Fibroblast of mammary gland (primary cell): ENCODE data around the gene OSBPL10.

Source experiments
- DNase-seq: peaks from one replicate; pipeline ENCODE4 v3.0.0-alpha.2; 2010; ENCODE audit warnings: low read depth
- H3K4me3 ChIP-seq: 2 replicates; pipeline ENCODE4 v1.5.1; 2011; ENCODE audit warnings: low read depth, mild to moderate bottlenecking, low read length, moderate library complexity; ENCODE audit not compliant: control insufficient read depth
- CTCF ChIP-seq: conservative IDR thresholded peaks from 2 replicates; pipeline ENCODE4 v1.5.1; 2011; ENCODE audit warnings: low read depth, low read length, inconsistent platforms; ENCODE audit not compliant: control insufficient read depth, insufficient read depth

The OSBPL10 gene

GRCh38 chr3:31817411-31817966 lies 163.6 kb downstream of the OSBPL10 start:
- no peak for DNase-seq
- no peak overlapping the region for H3K4me3 ChIP-seq
- no peak for TF ChIP-seq CTCF

DNA sequence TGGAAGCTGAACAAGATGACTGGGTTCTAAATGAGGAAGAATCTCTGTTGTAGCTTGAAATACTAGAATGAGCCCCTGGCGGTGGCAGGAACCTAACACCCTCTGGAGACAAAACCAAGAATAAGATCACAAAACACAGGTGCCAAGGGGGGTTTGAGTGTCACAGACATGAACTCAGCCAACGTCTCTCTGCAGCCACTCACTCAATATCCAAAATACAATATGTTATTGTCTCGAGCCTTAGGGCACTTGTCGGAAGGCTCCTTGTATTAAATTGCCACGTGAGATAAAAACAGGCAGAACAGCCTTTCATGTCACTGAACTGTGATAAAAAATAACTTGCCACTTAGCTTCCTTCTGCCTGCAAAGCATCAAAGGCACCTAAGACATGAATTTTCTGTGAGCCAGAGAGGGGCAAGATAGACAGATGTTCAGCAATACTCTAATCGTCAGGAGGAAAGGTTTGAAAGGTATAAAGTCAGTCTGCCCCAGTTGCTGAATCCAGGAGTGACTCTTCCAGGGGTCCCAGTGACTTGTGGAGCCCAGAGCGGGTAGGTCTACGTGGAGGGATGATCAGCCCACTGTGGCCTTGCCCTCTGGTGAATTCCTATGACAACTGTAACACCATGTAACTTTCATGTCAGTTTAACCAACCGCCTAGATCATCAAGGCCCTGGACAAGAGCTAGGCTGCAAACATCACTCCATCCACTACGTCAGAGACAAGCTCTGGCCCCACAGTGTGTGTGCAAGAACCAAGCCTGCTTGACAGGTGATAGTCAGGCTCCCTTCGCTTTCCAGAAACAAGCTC lies 165.2 kb downstream of the OSBPL10 start:
- no peak for DNase-seq
- no peak overlapping the region for H3K4me3 ChIP-seq
- TF ChIP-seq CTCF: no peak

DNA sequence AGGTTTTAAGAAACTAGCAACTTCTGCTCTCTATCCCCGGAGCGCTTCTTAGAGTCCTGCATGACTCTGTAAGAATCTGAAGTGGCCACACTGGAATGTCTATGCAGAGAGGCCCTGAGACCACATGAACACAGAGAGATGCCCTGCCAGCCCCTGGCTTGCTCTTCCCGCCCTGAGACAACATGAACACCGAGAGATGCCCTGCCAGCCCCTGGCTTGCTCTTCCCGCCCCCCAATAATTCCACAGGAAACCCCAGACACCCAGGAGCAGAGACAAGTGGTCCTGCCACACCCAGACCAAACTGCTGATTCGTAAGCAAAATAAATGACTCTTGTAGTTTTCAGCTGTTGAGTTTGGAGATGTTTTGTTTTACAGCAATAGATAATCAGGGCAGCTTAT lies 166.1 kb downstream of the OSBPL10 start:
- no peak for DNase-seq

DNA sequence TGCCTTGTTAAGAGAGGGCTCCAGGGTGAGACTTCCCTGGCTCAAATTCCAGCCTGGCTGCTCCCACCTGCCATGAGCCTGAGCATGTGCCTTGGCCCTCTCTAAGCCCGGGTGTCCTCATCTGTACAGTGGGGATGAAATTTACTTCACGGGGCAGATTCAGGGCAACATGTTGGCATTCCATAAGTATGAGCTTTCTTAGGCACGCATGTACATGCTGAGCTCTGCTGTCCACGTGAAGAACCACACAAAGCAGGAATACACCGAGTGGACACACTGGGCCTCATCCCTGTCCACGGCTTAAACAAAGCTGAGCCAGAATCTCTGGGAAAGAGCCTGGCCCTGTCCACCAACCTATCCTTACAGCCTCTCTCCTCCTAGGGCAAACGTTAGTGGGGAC lies 167.4 kb downstream of the OSBPL10 start:
- H3K4me3 ChIP-seq: no peak overlapping the region
- TF ChIP-seq CTCF: no peak
- DNase-seq: no peak

More for the DNA sequence above, 166.1 kb downstream of the OSBPL10 start:
- H3K4me3 ChIP-seq: no peak overlapping the region
- TF ChIP-seq CTCF: no peak

DNA sequence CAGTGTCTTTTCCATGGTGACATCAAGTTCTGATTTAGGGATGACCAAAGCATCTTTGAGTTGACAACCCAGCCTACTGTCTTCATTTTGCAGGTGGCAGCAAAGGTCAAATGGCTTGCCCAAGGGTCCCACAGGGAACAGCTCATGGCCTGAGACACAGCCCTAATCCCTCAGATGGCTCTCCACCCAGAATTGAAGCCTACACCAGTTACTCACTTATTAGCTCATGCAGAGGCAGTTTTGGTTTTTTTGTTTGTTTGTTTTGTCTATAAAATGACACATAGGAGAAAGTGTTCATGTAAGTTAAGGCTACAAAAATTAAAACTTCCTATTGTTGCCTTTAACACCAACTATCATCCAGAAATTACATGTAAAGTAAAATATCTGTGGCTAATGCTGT lies 167.9 kb downstream of the OSBPL10 start:
- no peak overlapping the region for H3K4me3 ChIP-seq
- no peak for TF ChIP-seq CTCF
- DNase-seq: no peak

GRCh38 chr3:31810991-31811433 lies 170.1 kb downstream of the OSBPL10 start:
- TF ChIP-seq CTCF: no peak
- DNase-seq: no peak
- no peak overlapping the region for H3K4me3 ChIP-seq
